Heart left ventricle (tissue), 13 donors: ENCODE measurements around the gene MEAK7.

Experiments used
- CTCF ChIP-seq, 12 donors: fragments of 200-600 bp; sonication (generic) in 4 of 12; IDR thresholded peaks; one replicate each; pipeline versions ENCODE4 v1.5.0 to v1.8.0; 2018 to 2022; ENCODE audit warnings: antibody characterized with exemption in 12 of 12, mild to moderate bottlenecking in 5 of 12
- POLR2A ChIP-seq, 2 donors: fragments of 450-650 bp; IDR thresholded peaks; one replicate each; pipeline ENCODE4 v1.6.1; 2017; ENCODE audit warnings: antibody characterized with exemption in 2 of 2, mild to moderate bottlenecking in 2 of 2, moderate library complexity in 2 of 2
- donor health status: ischemic (EF 13 %, LVEDD 7.1; RV severe dilation, severe dysfunction).
- donor health status: DM: no; HTN: yes; CAD: no.
- donor health status: DM: no; HTN: no; CAD: no.
- donor health status: ischemic (EF 25% LVEDD 6.9; RV normal size, moderate dysfunction).
- donor health status: ischemic (EF 25% LVEDD 5.7; RV mildly dilated, moderate dysfunction).
- donor health status: ischemic (EF 35%, LVEDD 5.7; RV mildly dilated, moderate dysfunction).
- donor health status: nonischemic (EF 11% LVEDD 7.7; RV severe dilation, severe dysfunction).
- donor health status: DM: yes; HTN: yes; CAD: no.
- donor health status: PGD.
- donor health status: ischemic (EF 29% LVEDD 5.4; RV normal size, mild dysfunction).
- donor health status: nonischemic (EF 23%, LVEDD 6.1; RV moderate dilation, normal function).

GRCh38 chr16:84498223-84498610, 6.2 kb downstream of the MEAK7 start:
- TF ChIP-seq CTCF (IDR thresholded peaks at IDR 0.05), result no peak
- no peak for TF ChIP-seq POLR2A (IDR thresholded peaks at IDR 0.05)
